ENCODE results near the gene KCNAB1.

The KCNAB1 gene

DNA sequence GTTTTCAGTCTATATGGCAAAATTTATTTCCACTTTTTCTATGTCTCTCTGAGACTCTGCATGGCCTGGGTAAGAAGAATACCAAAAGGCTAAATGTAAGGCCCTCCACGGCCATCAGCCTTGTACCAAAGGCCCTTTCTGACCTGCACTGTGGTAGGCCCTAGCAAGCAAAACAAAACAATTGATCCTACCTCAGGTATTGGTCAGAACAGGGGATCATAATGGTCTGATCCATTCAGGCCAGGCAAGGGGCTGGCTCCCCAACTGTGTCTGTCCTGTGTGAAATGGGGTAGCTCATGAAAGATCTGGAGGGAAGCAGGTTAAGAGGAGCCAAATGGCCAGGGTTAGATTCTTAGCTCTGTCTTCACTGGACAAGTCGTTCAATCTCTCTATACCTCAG, 253.3 kb downstream of the KCNAB1 start:
- DNase-seq = no peak
- Histone ChIP-seq H3K4me3 (no peak overlapping the region), H3K27me3 (no peaks in the 10 kb centered on the region), H3K9me3 (no peaks in the 10 kb centered on the region), H3K36me3 (no peaks in the 10 kb centered on the region), H3K27ac (no peak overlapping the region), H3K4me1 (peaks cover 0 to 24% (median 3%) of the 10 kb centered on the region in 4 donors)
- intact Hi-C loops (cut with DNase I; ENCODE audit: low total_unique reads) = no loop called here
- TF ChIP-seq, protein P1, sequence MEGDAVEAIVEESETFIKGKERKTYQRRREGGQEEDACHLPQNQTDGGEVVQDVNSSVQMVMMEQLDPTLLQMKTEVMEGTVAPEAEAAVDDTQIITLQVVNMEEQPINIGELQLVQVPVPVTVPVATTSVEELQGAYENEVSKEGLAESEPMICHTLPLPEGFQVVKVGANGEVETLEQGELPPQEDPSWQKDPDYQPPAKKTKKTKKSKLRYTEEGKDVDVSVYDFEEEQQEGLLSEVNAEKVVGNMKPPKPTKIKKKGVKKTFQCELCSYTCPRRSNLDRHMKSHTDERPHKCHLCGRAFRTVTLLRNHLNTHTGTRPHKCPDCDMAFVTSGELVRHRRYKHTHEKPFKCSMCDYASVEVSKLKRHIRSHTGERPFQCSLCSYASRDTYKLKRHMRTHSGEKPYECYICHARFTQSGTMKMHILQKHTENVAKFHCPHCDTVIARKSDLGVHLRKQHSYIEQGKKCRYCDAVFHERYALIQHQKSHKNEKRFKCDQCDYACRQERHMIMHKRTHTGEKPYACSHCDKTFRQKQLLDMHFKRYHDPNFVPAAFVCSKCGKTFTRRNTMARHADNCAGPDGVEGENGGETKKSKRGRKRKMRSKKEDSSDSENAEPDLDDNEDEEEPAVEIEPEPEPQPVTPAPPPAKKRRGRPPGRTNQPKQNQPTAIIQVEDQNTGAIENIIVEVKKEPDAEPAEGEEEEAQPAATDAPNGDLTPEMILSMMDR (IDR thresholded peaks at IDR 0.05) = no peak

DNA sequence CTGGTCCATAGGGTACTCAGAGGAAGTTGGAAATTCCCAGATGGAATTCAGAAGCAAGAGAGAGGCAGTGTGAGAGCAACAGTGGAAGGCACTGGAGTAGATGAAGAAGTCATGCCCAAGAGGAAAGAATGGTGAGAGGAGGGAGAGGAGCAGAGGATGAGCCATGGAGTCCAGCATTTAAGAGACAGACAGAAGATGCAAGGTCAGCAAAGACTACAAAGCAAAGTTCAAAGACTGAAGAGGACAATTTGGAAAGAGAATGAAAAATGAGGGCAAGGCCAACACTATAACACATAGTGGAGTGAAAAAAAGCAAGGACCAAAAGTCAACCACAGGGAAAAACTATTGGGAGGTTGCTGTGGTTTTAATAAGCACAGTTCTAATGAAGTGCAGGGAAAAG, 255.8 kb downstream of the KCNAB1 start:
- Histone ChIP-seq H3K4me1 (peaks cover 0 to 12% (median 3%) of the 10 kb centered on the region in 4 donors), H3K36me3 (no peaks in the 10 kb centered on the region), H3K27me3 (no peaks in the 10 kb centered on the region), H3K27ac (no peak overlapping the region), H3K9me3 (no peaks in the 10 kb centered on the region), H3K4me3 (no peak overlapping the region)
- intact Hi-C loops (cut with DNase I; ENCODE audit: low total_unique reads) = no loop called here
- no peak for DNase-seq
- TF ChIP-seq, protein P1 (IDR thresholded peaks at IDR 0.05) = no peak

DNA sequence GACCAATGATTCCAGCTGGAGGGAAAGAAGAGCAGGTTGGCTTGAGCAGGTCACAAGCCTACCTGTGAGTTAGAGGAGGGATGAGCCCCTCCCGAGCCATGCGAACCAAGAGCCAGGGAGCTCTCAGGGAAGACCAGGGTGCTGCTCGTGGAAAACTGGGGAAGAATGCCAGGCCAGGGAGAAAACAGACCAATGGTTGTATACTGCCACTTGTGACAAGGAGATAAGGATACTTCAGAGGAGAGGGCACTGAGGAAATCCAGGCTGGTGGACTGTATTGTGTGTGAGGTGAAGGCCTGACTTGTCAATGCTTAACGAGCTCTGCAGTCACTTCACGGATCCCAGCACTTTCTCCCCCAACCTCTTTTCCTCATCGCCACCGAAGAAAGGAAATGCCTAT, 256.9 kb downstream of the KCNAB1 start:
- Histone ChIP-seq H3K27me3 (no peaks in the 10 kb centered on the region), H3K27ac (no peak overlapping the region), H3K4me1 (peaks cover 0 to 4% (median under 1%) of the 10 kb centered on the region in 4 donors), H3K36me3 (no peaks in the 10 kb centered on the region), H3K4me3 (no peak overlapping the region), H3K9me3 (no peaks in the 10 kb centered on the region)
- intact Hi-C loops (cut with DNase I; ENCODE audit: low total_unique reads) = no loop called here
- TF ChIP-seq, protein P1 (IDR thresholded peaks at IDR 0.05) = no peak
- no peak for DNase-seq

DNA sequence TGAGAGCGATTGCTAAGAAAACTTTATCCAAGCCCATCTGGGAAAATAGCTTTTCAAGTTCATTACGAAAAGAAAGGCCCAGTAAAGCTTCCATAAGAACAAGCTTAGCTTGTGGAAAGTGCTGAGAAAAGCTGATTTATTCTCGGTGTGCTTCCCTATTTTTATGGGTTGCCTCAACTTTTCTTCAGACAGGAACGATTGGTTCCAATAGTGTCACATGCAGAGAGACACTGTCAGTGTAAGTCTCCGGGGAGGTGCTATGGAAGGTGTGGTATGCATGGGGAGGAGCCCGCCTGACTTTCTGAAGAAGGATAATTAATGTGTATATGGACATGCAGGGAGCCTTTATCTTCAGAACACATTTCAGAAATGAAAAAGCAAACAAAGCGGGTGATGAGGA, 257.3 kb downstream of the KCNAB1 start:
- H3K27ac ChIP-seq = no peak overlapping the region
- H3K4me1 ChIP-seq = peaks cover 0 to 9% (median 3%) of the 10 kb centered on the region in 4 donors
- H3K27me3 ChIP-seq = no peaks in the 10 kb centered on the region
- TF ChIP-seq, protein P1 (IDR thresholded peaks at IDR 0.05) = no peak
- H3K4me3 ChIP-seq = no peak overlapping the region
- no peaks in the 10 kb centered on the region for H3K9me3 ChIP-seq
- no peaks in the 10 kb centered on the region for H3K36me3 ChIP-seq
- no peak for DNase-seq
- intact Hi-C loops (cut with DNase I; ENCODE audit: low total_unique reads) = no loop called here

DNA sequence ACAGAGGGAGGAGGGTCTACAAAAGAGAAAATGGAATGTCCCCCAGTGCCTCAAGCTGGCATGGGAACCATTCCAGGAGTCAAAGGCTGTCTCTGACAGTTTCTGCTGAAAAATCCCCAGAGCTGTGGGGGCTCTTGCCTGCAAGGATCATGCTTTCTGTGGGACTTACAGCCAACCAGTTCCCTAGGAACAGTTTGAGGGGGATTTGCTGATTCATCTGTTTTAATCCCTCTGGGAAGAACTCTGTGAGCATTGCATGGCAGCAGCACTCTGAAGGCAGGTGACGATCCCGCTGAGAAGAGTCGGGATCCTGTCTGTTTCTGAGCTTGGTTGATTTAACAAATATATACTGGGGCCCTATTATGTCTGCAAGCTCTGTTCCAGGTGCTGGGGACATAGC, 258.5 kb downstream of the KCNAB1 start:
- H3K4me1 ChIP-seq = peaks cover 0 to 16% (median 10%) of the 10 kb centered on the region in 4 donors
- no peaks in the 10 kb centered on the region for H3K36me3 ChIP-seq
- H3K4me3 ChIP-seq = no peak overlapping the region
- H3K27me3 ChIP-seq = no peaks in the 10 kb centered on the region
- H3K9me3 ChIP-seq = no peaks in the 10 kb centered on the region
- DNase-seq = no peak
- intact Hi-C loops (cut with DNase I; ENCODE audit: low total_unique reads) = no loop called here
- no peak overlapping the region for H3K27ac ChIP-seq
- TF ChIP-seq, protein P1 (IDR thresholded peaks at IDR 0.05) = no peak

DNA sequence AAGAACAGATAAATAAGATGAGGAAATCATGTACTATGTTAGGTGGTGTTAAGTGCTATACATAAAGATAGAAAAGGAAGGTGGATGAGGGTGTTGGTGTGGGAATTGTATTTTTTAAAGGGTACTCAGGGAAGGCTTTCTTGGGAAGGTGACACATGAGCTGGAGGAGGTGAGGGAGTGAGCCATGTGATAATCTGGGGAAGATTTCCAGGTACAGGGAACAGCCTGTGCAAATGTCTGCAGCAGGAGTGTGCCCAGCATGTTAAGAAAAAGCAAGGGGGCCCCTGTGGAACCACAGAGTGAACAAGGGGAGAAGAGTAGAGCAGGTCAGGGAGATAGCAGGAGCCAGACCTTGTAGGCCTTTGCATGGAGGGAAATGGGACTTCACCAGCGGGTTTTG, 258.9 kb downstream of the KCNAB1 start:
- H3K4me1 ChIP-seq = peaks cover 0 to 21% (median 11%) of the 10 kb centered on the region in 4 donors

More for the DNA sequence above, 258.9 kb downstream of the KCNAB1 start:
- Histone ChIP-seq H3K27ac (no peak overlapping the region), H3K4me3 (no peak overlapping the region), H3K9me3 (no peaks in the 10 kb centered on the region), H3K36me3 (no peaks in the 10 kb centered on the region), H3K27me3 (no peaks in the 10 kb centered on the region)
- intact Hi-C loops (cut with DNase I; ENCODE audit: low total_unique reads) = no loop called here
- no peak for DNase-seq
- TF ChIP-seq, protein P1 (IDR thresholded peaks at IDR 0.05) = no peak

Measured in tibial artery (tissue), 4 donors.